B cell (primary cell): ENCODE data around the gene SLC23A3. TPM values are rescaled to one million over a fixed set of nuclear protein-coding genes. Genes with fewer than 3 reads are reported as not detected.

ENCODE experiments used
- ATAC-seq: fragments of 200-7000 bp; cut with Tn5 transposase; one replicate; pipeline ENCODE4 v1.10.0; 2021; ENCODE audit warnings: low read depth, mild to moderate bottlenecking, moderate number of reproducible peaks, moderate library complexity
- CTCF ChIA-PET: fragments of 350-600 bp; sonication (Branson Sonifier 250); formaldehyde crosslinking; loops from one replicate; lab custom pipeline; 2021; ENCODE audit warnings: antibody characterized with exemption, inconsistent platforms; lab: Charles Lee
- POLR2A ChIA-PET: fragments of 350-600 bp; sonication (Branson Sonifier 250); formaldehyde crosslinking; loops from one replicate; lab custom pipeline; 2021; ENCODE audit warnings: antibody characterized with exemption; lab: Charles Lee
- DNase-seq: peaks from one replicate; pipeline ENCODE4 v3.0.0; 2013
- H2AFZ ChIP-seq: 2 replicates; pipeline ENCODE4 v1.6.1; 2012; ENCODE audit warnings: mild to moderate bottlenecking, low read depth, low read length; ENCODE audit not compliant: insufficient read depth, poor library complexity, severe bottlenecking
- H3K27ac ChIP-seq, 2 donors: 1 replicate in 1 of 2; 2 replicates in 1 of 2; pipeline ENCODE4 v1.5.1; 2012 to 2013; ENCODE audit warnings: low read length in 2 of 2, mild to moderate bottlenecking in 2 of 2, moderate library complexity in 1 of 2
- H3K27me3 ChIP-seq, 4 experiments: fragments of 200-600 bp in 1 of 4; sonication (generic) in 1 of 4; replicated peaks in 1 of 4; 1 replicate in 2 of 4; 2 replicates in 2 of 4; pipeline versions ENCODE4 v1.6.1 to v1.7.0; 2013 to 2016; ENCODE audit warnings: low read length in 3 of 4, mild to moderate bottlenecking in 2 of 4, mixed read lengths in 1 of 4, moderate library complexity in 1 of 4; ENCODE audit not compliant: insufficient read depth in 4 of 4, control insufficient read depth in 3 of 4; ENCODE audit errors: control extremely low read depth in 1 of 4
- H3K36me3 ChIP-seq, 2 experiments: replicated peaks in 1 of 2; 1 replicate in 1 of 2; 2 replicates in 1 of 2; pipeline versions ENCODE4 v1.6.1 to v1.7.1; 2013; ENCODE audit warnings: low read length in 1 of 2; ENCODE audit not compliant: insufficient read depth in 2 of 2, control insufficient read depth in 1 of 2; ENCODE audit errors: control extremely low read depth in 1 of 2, extremely low read depth in 1 of 2
- H3K4me1 ChIP-seq, 2 donors: fragments of 200-600 bp in 1 of 2; sonication (generic) in 1 of 2; 1 replicate in 1 of 2; 2 replicates in 1 of 2; pipeline versions ENCODE4 v1.5.1 to v1.6.1; 2013 to 2017; ENCODE audit warnings: low read length in 2 of 2; ENCODE audit not compliant: control insufficient read depth in 2 of 2, insufficient read depth in 2 of 2
- H3K4me2 ChIP-seq: replicated peaks from 2 replicates; pipeline ENCODE3; 2012; ENCODE audit warnings: mild to moderate bottlenecking, low read depth, low read length; ENCODE audit not compliant: poor library complexity, severe bottlenecking
- H3K4me3 ChIP-seq, 5 experiments: fragments of 200-600 bp in 1 of 5; sonication (generic) in 1 of 5; 1 replicate in 3 of 5; 2 replicates in 2 of 5; pipeline versions ENCODE4 v1.5.1 to v1.7.0; 2011 to 2016; ENCODE audit warnings: low read length in 4 of 5, mild to moderate bottlenecking in 4 of 5, low read depth in 2 of 5, control low read depth in 1 of 5, moderate library complexity in 1 of 5; ENCODE audit not compliant: insufficient read depth in 1 of 5; ENCODE audit errors: control extremely low read depth in 1 of 5, extremely low read depth in 1 of 5
- H3K79me2 ChIP-seq: fragments of 200-600 bp; sonication (generic); one replicate; pipeline ENCODE4 v1.6.0; 2016; ENCODE audit warnings: low read length; ENCODE audit not compliant: control insufficient read depth, insufficient read depth
- H3K9ac ChIP-seq: fragments of 200-600 bp; sonication (generic); 2 replicates; pipeline ENCODE4 v1.6.1; 2017; ENCODE audit warnings: mild to moderate bottlenecking, low read length, moderate library complexity
- H3K9me3 ChIP-seq, 3 donors: one replicate each; pipeline versions ENCODE4 v1.6.1 to v1.7.1; 2013; ENCODE audit warnings: low read length in 2 of 3; ENCODE audit not compliant: control insufficient read depth in 2 of 3, insufficient read depth in 1 of 3; ENCODE audit errors: control extremely low read depth in 1 of 3
- H4K20me1 ChIP-seq: 2 replicates; pipeline ENCODE4 v1.6.0; 2012; ENCODE audit warnings: mild to moderate bottlenecking, low read length; ENCODE audit not compliant: insufficient read depth, control insufficient read depth, poor library complexity, severe bottlenecking
- H3K27ac Mint-ChIP-seq: one replicate; pipeline ENCODE4 v1.8.0; 2021; ENCODE audit warnings: mixed read lengths
- H3K27me3 Mint-ChIP-seq: one replicate; pipeline ENCODE4 v1.8.0; 2021; ENCODE audit warnings: mixed read lengths
- H3K4me1 Mint-ChIP-seq: one replicate; pipeline ENCODE4 v1.8.0; 2021; ENCODE audit warnings: mixed read lengths
- H3K4me3 Mint-ChIP-seq: one replicate; pipeline ENCODE4 v1.8.0; 2021; ENCODE audit warnings: mixed read lengths
- H3K9me3 Mint-ChIP-seq: one replicate; pipeline ENCODE4 v1.8.0; 2022; ENCODE audit warnings: mixed read lengths; ENCODE audit not compliant: insufficient read depth
- EZH2 ChIP-seq: IDR thresholded peaks from 2 replicates; pipeline ENCODE4 v1.6.1; 2012; ENCODE audit warnings: borderline replicate concordance, low read depth, mild to moderate bottlenecking, moderate library complexity, low read length; ENCODE audit not compliant: insufficient read depth, poor library complexity, severe bottlenecking
- whole genome bisulfite sequencing: methylation state at CpG from one replicate; pipeline ENCODE4 v1.1.5; 2013; ENCODE audit warnings: missing lambda C conversion rate; ENCODE audit not compliant: insufficient coverage; 5-methylcytosine and 5-hydroxymethylcytosine counted together
- intact Hi-C: fragments of 100-400 bp; cut with micrococcal nuclease; formaldehyde crosslinking; loops from one replicate; pipeline ENCODE4 v1.10.0; 2022
- polyA plus RNA-seq: library from polyadenylated mRNA; depleted of rRNA; stranded (reverse); fragments of >200 nt; gene quantifications from 2 replicates; pipeline ENCODE4 v1.2.3, GENCODE V29; 2012
- total RNA-seq, 2 donors: library from RNA; stranded (reverse); fragments of 120-200 nt in 1 of 2; gene quantifications; 1 replicate in 1 of 2; 2 replicates in 1 of 2; pipeline versions ENCODE4 v1.2.3 to v1.2.4, GENCODE V29; 2013 to 2022
- TF ChIP-seq, protein P1 (sequence below): fragments of 200-600 bp; IDR thresholded peaks from one replicate; pipeline ENCODE4 v1.8.0; 2022; ENCODE audit warnings: antibody characterized with exemption, mild to moderate bottlenecking

SLC23A3 gene
- total and polyA plus RNA-seq, 2 donors (not counting 1 experiment from before 2014, with no cell fraction given) = 2.4 to 15.2 TPM

DNA sequence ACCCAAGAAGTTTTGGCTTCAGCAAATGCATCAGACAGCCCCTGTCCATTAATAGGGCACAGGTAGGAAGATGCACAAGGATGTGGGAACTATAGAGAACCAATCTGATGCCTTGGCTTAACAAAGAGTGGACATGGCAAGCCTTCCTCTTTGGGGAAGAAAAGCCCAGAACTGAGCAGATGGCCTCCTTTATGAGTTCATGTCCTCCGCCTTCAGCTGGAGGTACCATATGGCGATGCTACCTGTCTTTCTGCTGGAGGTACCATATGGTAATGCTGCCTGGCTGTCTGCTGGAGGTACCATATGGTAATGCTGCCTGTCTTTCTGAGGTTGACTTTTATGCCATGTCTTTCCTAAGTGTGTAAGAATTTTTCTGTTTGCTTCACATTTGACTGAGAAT is 14.3 kb upstream of the SLC23A3 start:
- Histone ChIP-seq H3K79me2 (peaks cover 23% of the 10 kb centered on the region), H2AFZ (no peak overlapping the region), H3K4me3 (no peak overlapping the region), H3K36me3 (peaks cover 2 to 53% of the 10 kb centered on the region in 2 experiments), H3K9me3 (no peaks in the 10 kb centered on the region), H3K9ac (no peak overlapping the region), H3K27me3 (no peaks in the 10 kb centered on the region), H4K20me1 (peaks cover 31% of the 10 kb centered on the region), H3K4me2 (no peak overlapping the region), H3K27ac (no peak overlapping the region), H3K4me1 (peaks cover 12 to 19% of the 10 kb centered on the region in 2 donors)
- 95% methylated on average over 2 of the region's 2 CpGs for WGBS
- H3K27me3 Mint-ChIP-seq = no peaks in the 10 kb centered on the region
- TF ChIP-seq, protein P1, sequence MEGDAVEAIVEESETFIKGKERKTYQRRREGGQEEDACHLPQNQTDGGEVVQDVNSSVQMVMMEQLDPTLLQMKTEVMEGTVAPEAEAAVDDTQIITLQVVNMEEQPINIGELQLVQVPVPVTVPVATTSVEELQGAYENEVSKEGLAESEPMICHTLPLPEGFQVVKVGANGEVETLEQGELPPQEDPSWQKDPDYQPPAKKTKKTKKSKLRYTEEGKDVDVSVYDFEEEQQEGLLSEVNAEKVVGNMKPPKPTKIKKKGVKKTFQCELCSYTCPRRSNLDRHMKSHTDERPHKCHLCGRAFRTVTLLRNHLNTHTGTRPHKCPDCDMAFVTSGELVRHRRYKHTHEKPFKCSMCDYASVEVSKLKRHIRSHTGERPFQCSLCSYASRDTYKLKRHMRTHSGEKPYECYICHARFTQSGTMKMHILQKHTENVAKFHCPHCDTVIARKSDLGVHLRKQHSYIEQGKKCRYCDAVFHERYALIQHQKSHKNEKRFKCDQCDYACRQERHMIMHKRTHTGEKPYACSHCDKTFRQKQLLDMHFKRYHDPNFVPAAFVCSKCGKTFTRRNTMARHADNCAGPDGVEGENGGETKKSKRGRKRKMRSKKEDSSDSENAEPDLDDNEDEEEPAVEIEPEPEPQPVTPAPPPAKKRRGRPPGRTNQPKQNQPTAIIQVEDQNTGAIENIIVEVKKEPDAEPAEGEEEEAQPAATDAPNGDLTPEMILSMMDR = no peak
- TF ChIP-seq EZH2 = no peak
- DNase-seq = no peak
- H3K27ac Mint-ChIP-seq = no peak overlapping the region
- ChIA-PET POLR2A (no interaction called here), CTCF (interaction anchor here (1.3 kb wide), 1 partner anchor 29 kb away, joined by 3 read pairs; no protein-coding TSS in a partner anchor)
- H3K9me3 Mint-ChIP-seq = no peaks in the 10 kb centered on the region
- intact Hi-C loops = no loop called here
- ATAC-seq = no peak
- no peak overlapping the region for H3K4me3 Mint-ChIP-seq
- H3K4me1 Mint-ChIP-seq = peaks cover 23% of the 10 kb centered on the region

DNA sequence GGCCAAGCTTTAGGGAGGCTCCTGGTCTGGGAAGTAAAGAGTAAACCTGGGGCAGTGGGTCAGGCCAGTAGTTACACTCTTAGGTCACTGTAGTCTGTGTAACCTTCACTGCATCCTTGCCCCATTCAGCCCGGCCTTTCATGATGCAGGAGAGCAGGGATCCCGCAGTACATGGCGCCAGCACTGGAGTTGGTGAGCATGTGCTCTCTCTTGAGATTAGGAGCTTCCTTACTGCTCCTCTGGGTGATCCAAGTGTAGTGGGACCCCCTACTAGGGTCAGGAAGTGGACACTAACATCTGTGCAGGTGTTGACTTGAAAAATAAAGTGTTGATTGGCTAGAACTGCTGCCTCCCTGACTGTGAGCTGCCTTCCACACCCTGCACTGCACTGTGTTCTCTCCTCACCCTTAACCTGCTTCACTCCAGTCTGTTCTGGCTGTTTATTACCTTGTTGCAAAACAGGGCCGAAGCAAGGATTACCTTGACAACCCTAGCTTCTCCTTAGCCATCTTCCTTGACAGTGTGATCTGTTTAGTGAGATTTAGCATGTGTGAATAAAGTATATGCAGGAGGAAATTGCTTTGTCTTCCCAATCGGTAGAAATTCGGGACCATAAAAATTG is 13.4 kb upstream of the SLC23A3 start:
- Histone ChIP-seq H3K79me2 (peaks cover 32% of the 10 kb centered on the region), H3K9ac (no peak overlapping the region), H3K36me3 (peaks cover 2 to 53% of the 10 kb centered on the region in 2 experiments), H3K4me2 (no peak overlapping the region), H4K20me1 (peaks cover 37% of the 10 kb centered on the region), H3K27me3 (no peaks in the 10 kb centered on the region), H2AFZ (no peak overlapping the region), H3K27ac (no peak overlapping the region), H3K4me1 (peaks cover 18 to 25% of the 10 kb centered on the region in 2 donors), H3K9me3 (no peaks in the 10 kb centered on the region), H3K4me3 (no peak overlapping the region)
- peaks cover 29% of the 10 kb centered on the region for H3K4me1 Mint-ChIP-seq
- H3K27me3 Mint-ChIP-seq = no peaks in the 10 kb centered on the region
- TF ChIP-seq, protein P1 = no peak
- no peak for TF ChIP-seq EZH2
- no peak overlapping the region for H3K4me3 Mint-ChIP-seq
- no peaks in the 10 kb centered on the region for H3K9me3 Mint-ChIP-seq
- no peak overlapping the region for H3K27ac Mint-ChIP-seq
- DNase-seq (no peak), ATAC-seq (no peak)
- ChIA-PET CTCF (interaction anchor here (1.4 to 1.6 kb wide), 2 partner anchors 10 to 12 kb away, joined by 3 to 6 read pairs; no protein-coding TSS in a partner anchor), POLR2A (no interaction called here)
- intact Hi-C loops = no loop called here
- 100% methylated on average over 3 of the region's 6 CpGs for WGBS
